SJSA1 (cell line): ENCODE data around the gene ZNF81. TPM values are rescaled to one million over a fixed set of nuclear protein-coding genes. Genes with fewer than 3 reads are reported as not detected.
A peak's percentile ranks its signal among the peaks of the same experiment; 100 is the strongest.
"Not testable (repeated sequence)": the region's sequence is repeated elsewhere in the genome, so short reads cannot be mapped to it uniquely, and the experiment has no call there.

Experiments used
- DNase-seq, 2 experiments: peaks; one replicate each; pipeline ENCODE4 v3.0.0-alpha.2; 2015 to 2020; ENCODE audit warnings: low spot score in 2 of 2, low read depth in 1 of 2
- H3K27ac ChIP-seq: fragments of 250-450 bp; sonication (Bioruptor Pico); 2 replicates; pipeline ENCODE4 v1.5.1; 2020; ENCODE audit warnings: mild to moderate bottlenecking, moderate library complexity
- H3K27me3 ChIP-seq: fragments of 250-450 bp; sonication (Bioruptor Pico); replicated peaks from 2 replicates; pipeline ENCODE4 v1.5.1; 2020; ENCODE audit warnings: mild to moderate bottlenecking, moderate library complexity
- H3K36me3 ChIP-seq: fragments of 250-450 bp; sonication (Bioruptor Pico); 2 replicates; pipeline ENCODE4 v1.5.1; 2020; ENCODE audit warnings: mild to moderate bottlenecking
- H3K4me1 ChIP-seq: fragments of 250-450 bp; sonication (Bioruptor Pico); replicated peaks from 2 replicates; pipeline ENCODE4 v1.6.1; 2021; ENCODE audit warnings: mild to moderate bottlenecking
- H3K4me3 ChIP-seq: fragments of 250-450 bp; sonication (Bioruptor Pico); 2 replicates; pipeline ENCODE4 v1.5.1; 2020; ENCODE audit warnings: mild to moderate bottlenecking
- H3K9me3 ChIP-seq: fragments of 250-450 bp; sonication (Bioruptor Pico); replicated peaks from 2 replicates; pipeline ENCODE4 v1.5.1; 2020; ENCODE audit warnings: mild to moderate bottlenecking
- total RNA-seq: library from RNA; depleted of rRNA; stranded (reverse); fragments of >200 nt; shearing (Covaris generic); gene quantifications from 2 replicates; pipeline ENCODE4 v1.2.3, GENCODE V29; 2014

The ZNF81 gene
- total RNA-seq, 1 experiment from 2014 or later: 6.4 TPM

DNA sequence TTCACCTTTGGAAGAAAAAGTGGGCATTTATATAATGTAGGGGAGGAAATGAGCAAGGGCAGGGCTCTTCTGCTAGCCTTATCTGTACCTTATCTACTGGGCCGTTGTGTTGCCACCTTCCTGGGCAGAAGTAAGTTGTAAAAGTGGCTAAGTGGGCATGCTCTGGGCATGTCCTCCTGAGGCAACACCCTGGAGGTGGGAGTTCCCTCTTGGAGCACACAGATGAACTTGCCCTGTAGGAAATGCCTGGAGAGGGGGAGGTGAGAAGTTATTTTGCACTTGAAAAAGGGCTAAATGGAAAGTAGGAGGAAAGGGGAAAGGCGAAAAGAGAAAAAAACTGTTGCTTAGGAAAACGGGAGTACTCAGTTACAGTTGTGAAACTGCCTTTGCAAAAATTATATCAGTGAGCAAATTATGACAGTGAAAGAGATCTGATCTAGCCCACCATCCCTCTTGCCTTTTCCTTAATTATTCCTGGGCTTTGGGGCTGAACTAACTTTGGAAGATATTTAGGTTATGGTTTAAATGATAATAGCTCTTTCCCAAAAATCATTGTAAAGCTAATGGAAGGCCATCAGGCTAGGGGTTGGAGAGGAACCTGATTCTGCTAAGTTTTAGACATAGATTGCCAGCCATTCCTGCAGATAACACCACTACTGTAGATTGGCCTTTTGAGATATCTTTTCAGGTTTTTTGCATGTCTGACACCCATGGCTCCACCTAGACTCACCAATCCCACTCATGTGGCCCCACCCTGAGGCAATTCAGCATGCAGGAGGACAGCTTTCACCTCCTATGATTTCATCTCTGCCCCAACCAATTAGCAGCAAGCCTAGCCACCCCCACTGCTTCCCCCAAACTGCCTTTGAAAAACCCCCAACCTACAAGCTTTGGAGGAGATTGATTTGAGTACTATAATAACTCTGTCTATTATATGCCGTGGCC, 20.5 kb upstream of the ZNF81 start:
- no peaks in the 10 kb centered on the region for H3K4me1 ChIP-seq
- H3K27ac ChIP-seq: no peak overlapping the region
- H3K27me3 ChIP-seq: no peaks in the 10 kb centered on the region
- no peaks in the 10 kb centered on the region for H3K36me3 ChIP-seq
- H3K9me3 ChIP-seq: no peaks in the 10 kb centered on the region
- no peak overlapping the region for H3K4me3 ChIP-seq
- no peak for DNase-seq

DNA sequence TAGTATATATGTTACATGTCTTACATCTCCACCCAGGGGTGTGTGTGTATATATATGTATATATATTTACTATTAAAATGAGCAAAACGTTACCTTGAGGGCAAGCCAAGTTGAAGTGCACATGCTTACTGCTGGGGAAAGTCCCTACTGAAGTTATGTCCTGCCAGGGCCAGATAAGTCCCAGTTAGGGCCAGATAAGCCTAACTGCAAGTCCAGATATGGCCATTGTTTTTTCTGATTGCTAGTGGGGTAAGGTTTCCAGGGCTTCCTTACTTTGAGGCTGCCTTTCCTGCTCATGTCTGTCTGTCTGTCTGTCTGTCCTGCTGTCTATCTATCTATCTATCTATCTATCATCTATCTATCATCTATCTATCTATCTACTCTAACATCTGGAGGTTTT, 19.3 kb upstream of the ZNF81 start:
- no peaks in the 10 kb centered on the region for H3K9me3 ChIP-seq
- no peak overlapping the region for H3K4me3 ChIP-seq
- H3K36me3 ChIP-seq: no peaks in the 10 kb centered on the region
- DNase-seq: no peak
- H3K27me3 ChIP-seq: no peaks in the 10 kb centered on the region
- no peak overlapping the region for H3K27ac ChIP-seq
- H3K4me1 ChIP-seq: no peaks in the 10 kb centered on the region

DNA sequence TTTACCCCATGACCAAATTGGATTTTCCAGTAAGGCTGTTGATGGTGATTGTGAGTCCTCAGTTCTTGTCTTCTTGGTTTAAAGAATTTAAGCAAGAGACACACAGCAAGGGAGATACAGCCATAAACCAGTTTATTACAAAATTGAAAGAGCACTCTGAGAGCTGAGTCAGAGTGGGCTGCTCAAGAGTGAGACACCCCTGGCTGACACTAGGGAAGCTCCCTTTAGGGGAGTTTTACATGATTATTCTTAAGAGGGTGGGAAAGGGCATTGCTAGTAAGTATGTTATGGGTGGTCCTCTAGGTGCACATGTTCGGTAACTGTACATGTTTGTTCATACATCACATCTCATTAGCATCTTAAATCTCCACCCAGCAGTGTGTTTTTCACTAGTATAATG, 18.8 kb upstream of the ZNF81 start:
- Histone ChIP-seq H3K4me3 (no peak overlapping the region), H3K36me3 (no peaks in the 10 kb centered on the region), H3K4me1 (no peaks in the 10 kb centered on the region), H3K27ac (no peak overlapping the region), H3K9me3 (no peaks in the 10 kb centered on the region), H3K27me3 (no peaks in the 10 kb centered on the region)
- DNase-seq: no peak

DNA sequence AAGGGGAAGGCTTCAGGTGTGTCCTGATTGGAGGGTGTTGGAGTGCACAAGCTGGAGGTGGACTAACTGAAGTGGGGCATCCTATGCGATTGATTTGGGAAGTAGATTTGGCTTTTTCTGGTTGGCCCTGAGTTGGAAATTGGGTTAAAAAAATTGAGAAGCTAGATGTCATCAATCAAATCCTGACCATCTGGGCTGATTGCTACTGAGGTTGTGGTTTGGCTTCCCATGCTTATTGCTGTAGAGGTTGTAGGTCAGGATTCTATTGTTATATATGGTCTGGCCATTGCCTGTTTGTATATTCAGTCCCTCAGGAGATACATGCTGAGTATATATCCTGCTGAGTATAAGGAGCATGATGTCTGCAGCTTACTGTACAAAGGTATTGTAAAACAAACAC, 7.7 kb upstream of the ZNF81 start:
- Histone ChIP-seq H3K4me1 (no peaks in the 10 kb centered on the region), H3K9me3 (no peaks in the 10 kb centered on the region), H3K36me3 (no peaks in the 10 kb centered on the region), H3K27me3 (no peaks in the 10 kb centered on the region), H3K27ac (no peak overlapping the region), H3K4me3 (no peak overlapping the region)
- no peak for DNase-seq

DNA sequence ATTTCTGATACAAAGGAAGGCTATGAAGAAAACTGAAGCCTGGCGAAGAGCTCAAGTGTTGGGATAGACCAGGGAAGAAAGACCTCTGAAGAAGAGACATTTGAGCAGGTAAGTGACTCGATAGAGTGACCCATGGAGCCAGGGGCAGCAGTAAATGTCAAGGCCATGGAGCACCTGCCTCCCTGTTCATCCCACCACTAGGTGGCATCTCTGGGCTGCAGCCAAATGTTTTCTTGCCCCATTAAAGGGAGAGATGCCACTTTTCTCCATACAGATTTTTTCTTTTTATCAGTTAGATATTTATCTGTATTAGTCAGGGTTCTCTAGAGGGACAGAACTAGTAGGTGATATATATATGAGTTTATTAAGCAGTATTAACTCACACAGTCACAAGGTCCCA, 4.9 kb upstream of the ZNF81 start:
- no peak overlapping the region for H3K27ac ChIP-seq
- H3K4me1 ChIP-seq: no peaks in the 10 kb centered on the region
- DNase-seq: peak in 1 of 2 experiments; percentile 12
- H3K27me3 ChIP-seq: no peaks in the 10 kb centered on the region
- H3K9me3 ChIP-seq: no peaks in the 10 kb centered on the region
- no peaks in the 10 kb centered on the region for H3K36me3 ChIP-seq
- no peak overlapping the region for H3K4me3 ChIP-seq

DNA sequence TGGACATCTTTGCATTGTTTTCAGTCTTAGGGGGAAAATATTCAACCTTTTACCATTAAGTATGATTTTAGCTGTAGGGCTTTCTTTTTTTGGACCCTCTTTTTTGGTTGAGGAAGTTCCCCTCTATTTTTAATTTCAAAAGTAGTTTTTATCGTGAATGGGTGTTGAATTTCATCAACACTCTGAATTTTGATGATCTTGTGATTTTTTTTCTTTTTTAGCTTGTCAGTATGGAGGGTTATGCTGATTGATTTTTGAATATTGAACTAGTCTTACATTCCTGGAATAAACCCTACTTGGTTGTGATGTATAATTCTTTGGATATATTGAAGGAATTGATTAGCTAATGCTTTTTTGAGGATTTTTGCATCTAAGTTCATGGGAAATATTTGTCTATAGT, 1.7 kb downstream of the ZNF81 start:
- H3K27me3 ChIP-seq: no peaks in the 10 kb centered on the region
- H3K4me1 ChIP-seq: no peaks in the 10 kb centered on the region
- no peaks in the 10 kb centered on the region for H3K36me3 ChIP-seq
- no peak overlapping the region for H3K27ac ChIP-seq
- no peak overlapping the region for H3K4me3 ChIP-seq
- H3K9me3 ChIP-seq: no peaks in the 10 kb centered on the region
- no peak for DNase-seq

DNA sequence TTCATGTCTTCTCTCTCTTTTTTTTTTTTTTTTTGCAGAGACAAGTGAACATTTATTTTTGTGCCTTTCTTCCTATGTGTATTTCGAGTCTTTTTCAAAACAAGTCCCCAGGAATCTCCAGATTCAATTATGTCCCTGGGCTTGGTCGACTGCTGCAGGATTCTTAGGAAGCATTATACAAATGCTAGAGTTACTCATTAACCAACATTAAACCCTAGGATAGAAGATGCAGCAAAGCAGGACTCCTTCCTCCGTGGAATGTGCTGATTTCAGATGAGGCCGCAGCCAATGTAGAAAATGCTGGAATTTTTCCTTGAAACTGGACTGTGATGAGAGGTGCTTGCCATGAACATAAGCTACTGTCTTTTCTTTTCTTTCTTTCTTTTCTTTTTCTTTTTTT, 3.4 kb downstream of the ZNF81 start:
- DNase-seq: no peak
- no peaks in the 10 kb centered on the region for H3K27me3 ChIP-seq
- no peaks in the 10 kb centered on the region for H3K36me3 ChIP-seq
- H3K27ac ChIP-seq: no peak overlapping the region
- no peaks in the 10 kb centered on the region for H3K9me3 ChIP-seq
- H3K4me1 ChIP-seq: no peaks in the 10 kb centered on the region
- no peak overlapping the region for H3K4me3 ChIP-seq

DNA sequence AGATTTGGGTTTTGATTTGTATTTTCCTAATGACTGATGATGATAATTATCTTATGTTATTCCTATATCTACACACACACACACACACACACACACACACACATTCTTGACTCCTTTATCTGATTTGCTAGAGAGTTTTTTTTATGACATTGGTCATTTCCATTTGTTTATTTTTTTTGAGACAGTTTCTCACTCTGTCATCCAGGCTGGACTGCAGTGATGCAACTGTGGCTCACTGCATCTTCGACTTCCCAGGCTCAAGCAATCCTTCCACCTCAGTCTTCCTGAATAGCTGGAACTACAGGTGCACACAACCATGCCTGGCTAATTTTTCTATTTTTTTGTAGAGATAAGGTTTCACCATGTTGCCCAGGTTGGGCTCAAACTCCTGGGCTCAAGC, 6.7 kb downstream of the ZNF81 start:
- Histone ChIP-seq H3K9me3 (no peaks in the 10 kb centered on the region), H3K27ac (no peak overlapping the region), H3K36me3 (no peaks in the 10 kb centered on the region), H3K27me3 (no peaks in the 10 kb centered on the region), H3K4me1 (no peaks in the 10 kb centered on the region), H3K4me3 (no peak overlapping the region)
- DNase-seq: peak in 1 of 2 experiments; percentile 0

DNA sequence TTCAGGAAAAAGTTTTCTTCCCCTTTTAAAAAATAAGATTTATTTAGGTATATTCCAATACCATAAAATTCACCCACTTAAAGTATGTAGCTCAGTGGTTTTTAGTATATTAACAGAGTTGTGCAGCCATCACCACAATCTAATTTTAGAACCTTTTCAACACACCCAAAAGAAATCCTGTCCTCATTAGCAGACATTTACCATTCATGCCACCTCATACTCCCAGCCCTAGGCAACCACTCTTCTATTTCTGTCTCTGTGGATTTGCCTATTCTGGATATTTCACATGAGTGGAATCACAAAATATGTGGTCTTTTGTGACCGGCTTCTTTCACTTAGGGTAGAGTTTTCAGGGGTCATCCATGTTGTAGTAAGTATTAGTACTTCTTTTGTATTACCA, 7.4 kb downstream of the ZNF81 start:
- no peak for DNase-seq
- Histone ChIP-seq H3K27me3 (no peaks in the 10 kb centered on the region), H3K4me3 (no peak overlapping the region)

DNA sequence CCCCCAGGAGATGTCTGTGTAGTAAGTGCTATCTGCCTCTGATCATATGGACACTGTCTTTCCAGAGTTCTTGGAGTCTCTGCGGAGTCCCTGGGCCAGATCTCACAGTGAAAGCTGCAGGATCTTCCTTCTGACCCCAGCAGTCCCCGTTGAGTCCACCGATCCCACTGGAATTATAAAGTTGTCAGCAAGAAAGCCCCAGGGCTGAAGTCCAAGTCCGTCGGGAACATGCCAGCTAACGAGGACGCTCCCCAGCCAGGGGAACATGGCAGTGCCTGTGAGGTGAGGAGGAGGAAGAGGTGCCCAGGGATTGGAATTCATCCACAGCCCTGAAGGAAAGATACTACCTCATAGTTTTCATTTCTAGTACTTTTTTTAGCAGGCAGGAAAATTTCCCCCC, 9.3 kb downstream of the ZNF81 start:
- Histone ChIP-seq H3K4me1 (no peaks in the 10 kb centered on the region), H3K27me3 (no peaks in the 10 kb centered on the region), H3K36me3 (no peaks in the 10 kb centered on the region), H3K9me3 (no peaks in the 10 kb centered on the region), H3K27ac (no peak overlapping the region), H3K4me3 (no peak overlapping the region)
- no peak for DNase-seq

More for the DNA sequence above, 7.4 kb downstream of the ZNF81 start:
- no peaks in the 10 kb centered on the region for H3K36me3 ChIP-seq
- no peak overlapping the region for H3K27ac ChIP-seq
- H3K9me3 ChIP-seq: no peaks in the 10 kb centered on the region
- H3K4me1 ChIP-seq: no peaks in the 10 kb centered on the region

DNA sequence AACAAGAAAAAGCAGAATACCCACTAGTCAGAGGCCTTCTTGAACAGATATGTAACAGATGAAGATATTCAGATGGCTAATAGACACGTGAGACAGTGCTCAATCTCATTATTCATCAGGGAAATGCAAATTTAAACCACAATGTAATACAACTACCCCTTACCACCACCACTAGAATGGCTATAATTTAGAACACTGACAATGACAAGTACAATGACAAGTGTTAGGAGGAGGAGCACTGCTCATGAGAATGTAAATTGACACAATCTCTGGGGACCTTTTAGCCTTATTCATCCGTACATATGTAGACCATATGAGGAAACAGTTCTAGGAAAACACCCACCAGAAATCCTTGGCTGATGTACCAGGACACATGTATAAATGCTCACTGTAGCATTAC, 13.1 kb downstream of the ZNF81 start:
- H3K27ac ChIP-seq: no peak overlapping the region
- no peak overlapping the region for H3K4me3 ChIP-seq
- no peak for DNase-seq
- no peaks in the 10 kb centered on the region for H3K4me1 ChIP-seq
- H3K9me3 ChIP-seq: no peaks in the 10 kb centered on the region
- H3K27me3 ChIP-seq: no peaks in the 10 kb centered on the region
- no peaks in the 10 kb centered on the region for H3K36me3 ChIP-seq

DNA sequence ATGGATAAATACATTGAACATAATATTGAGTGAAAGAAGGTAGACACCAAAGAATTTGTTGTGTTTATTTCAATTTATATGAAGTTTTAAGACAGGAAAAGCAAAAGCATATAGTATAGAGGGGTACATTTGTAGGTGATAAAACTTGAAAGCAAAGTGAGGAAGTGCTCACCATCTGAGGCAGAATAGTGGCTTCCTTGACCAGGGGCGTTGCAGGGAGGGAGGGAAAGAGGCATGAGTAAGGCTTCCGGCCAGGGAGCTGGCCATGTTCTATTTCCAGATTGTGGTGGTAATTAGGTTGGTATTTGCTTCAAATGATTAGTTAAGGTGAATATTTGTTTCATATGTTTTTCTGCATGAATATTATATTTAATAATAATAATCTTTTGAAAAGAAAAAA, 13.7 kb downstream of the ZNF81 start:
- not testable (repeated sequence) for H3K4me1 ChIP-seq, H3K4me3 ChIP-seq, H3K36me3 ChIP-seq, H3K27me3 ChIP-seq, DNase-seq, H3K9me3 ChIP-seq, H3K27ac ChIP-seq

DNA sequence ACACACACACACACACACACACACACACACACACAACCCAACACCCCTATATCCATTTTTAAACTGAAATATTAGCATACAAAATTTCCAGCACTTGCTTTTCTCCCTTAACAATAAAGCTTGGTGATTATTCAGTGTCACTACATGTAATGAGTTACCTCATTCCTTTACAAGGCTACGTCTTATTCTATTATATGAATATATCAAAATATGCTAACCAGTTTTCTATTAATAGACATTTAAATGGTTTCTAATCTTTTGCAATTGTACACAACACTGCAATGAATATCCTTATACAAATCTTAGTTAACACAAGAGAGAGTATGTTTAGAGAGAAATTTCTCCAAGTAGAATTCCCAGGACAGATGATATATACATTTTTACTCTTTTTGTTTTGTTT, 14.2 kb downstream of the ZNF81 start:
- no peak overlapping the region for H3K4me3 ChIP-seq
- no peak overlapping the region for H3K27ac ChIP-seq
- no peaks in the 10 kb centered on the region for H3K27me3 ChIP-seq
- H3K9me3 ChIP-seq: no peaks in the 10 kb centered on the region
- no peak for DNase-seq
- no peaks in the 10 kb centered on the region for H3K36me3 ChIP-seq
- no peaks in the 10 kb centered on the region for H3K4me1 ChIP-seq

DNA sequence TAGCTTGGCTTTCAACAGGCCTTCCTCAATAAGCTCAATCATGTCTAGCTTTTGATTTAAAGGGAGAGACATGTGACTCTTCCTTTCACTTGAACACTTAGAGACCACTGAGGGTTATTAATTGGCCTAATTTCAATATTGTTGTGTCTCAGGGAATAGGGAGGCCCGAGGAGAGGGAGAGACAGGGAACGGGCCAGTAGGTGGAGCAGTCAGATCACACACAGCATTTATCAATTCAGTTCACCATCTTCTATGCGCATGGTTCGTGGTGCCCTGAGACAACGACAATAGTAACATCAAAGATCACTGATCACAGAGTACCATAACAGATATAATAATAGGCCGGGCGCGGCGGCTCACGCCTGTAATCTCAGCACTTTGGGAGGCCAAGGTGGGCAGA, 17.8 kb downstream of the ZNF81 start:
- Histone ChIP-seq H3K27me3 (no peaks in the 10 kb centered on the region), H3K36me3 (no peaks in the 10 kb centered on the region), H3K4me1 (no peaks in the 10 kb centered on the region), H3K9me3 (no peaks in the 10 kb centered on the region), H3K4me3 (no peak overlapping the region), H3K27ac (no peak overlapping the region)
- DNase-seq: no peak

DNA sequence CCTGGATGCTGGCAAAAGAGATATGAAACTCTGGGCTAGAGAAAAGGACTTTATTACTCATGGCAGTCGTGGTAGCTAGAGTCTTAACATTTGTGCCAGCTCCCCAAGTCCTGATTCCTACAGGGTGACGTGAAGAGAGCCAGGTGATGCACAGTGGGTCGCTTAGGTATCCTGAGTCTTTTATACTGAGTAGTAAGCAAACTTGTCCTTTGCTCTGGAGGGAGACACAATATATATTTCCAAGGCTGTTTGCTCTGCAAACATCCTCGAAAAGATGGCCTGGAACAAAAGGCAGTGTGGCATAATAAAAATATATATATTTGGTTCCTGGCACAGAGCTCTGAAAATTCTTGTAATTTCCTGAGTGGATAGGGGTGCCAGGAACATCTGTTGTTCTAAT, 23.0 kb downstream of the ZNF81 start:
- H3K9me3 ChIP-seq: no peaks in the 10 kb centered on the region
- no peak for DNase-seq
- H3K4me3 ChIP-seq: no peak overlapping the region
- no peak overlapping the region for H3K27ac ChIP-seq
- no peaks in the 10 kb centered on the region for H3K36me3 ChIP-seq
- no peaks in the 10 kb centered on the region for H3K4me1 ChIP-seq
- H3K27me3 ChIP-seq: no peaks in the 10 kb centered on the region
